GM12878 (cell line): ENCODE data around the gene COL15A1. TPM values are rescaled to one million over a fixed set of nuclear protein-coding genes. Genes with fewer than 3 reads are reported as not detected.

Experiments
- ATAC-seq: fragments of 200-7000 bp; cut with Tn5 transposase; 3 replicates; pipeline ENCODE4 v1.9.1; 2020; ENCODE audit warnings: mild to moderate bottlenecking, moderate library complexity
- BruUV-seq: library from RNA; stranded (reverse); fragments of 400-500 nt; replicated peaks from 2 replicates; lab custom pipeline; 2021; lab: Mats Ljungman, UMichigan
- CTCF ChIA-PET: fragments of 300-600 bp; sonication (Branson Sonifier 250); formaldehyde crosslinking; extraction: SDS; loops from one replicate; lab custom pipeline; 2021; ENCODE audit warnings: inconsistent platforms; lab: Yijun Ruan, JAX
- POLR2A ChIA-PET: fragments of 350-600 bp; formaldehyde crosslinking; extraction: SDS; loops from one replicate; lab custom pipeline; 2021; ENCODE audit warnings: inconsistent platforms; lab: Charles Lee
- RAD21 ChIA-PET: fragments of 300-600 bp; sonication (Branson Sonifier 250); formaldehyde crosslinking; loops from one replicate; lab custom pipeline; 2023; ENCODE audit warnings: antibody characterized with exemption; ENCODE audit not compliant: unreplicated experiment; lab: Charles Lee
- SMC1A ChIA-PET: fragments of 300-600 bp; sonication (Branson Sonifier 250); formaldehyde crosslinking; loops from one replicate; lab custom pipeline; 2023; ENCODE audit not compliant: unreplicated experiment, uncharacterized antibody; lab: Charles Lee
- DNase-seq: peaks from one replicate; pipeline ENCODE4 v3.0.0-alpha.2; 2011; ENCODE audit warnings: low read depth, low spot score
- FAIRE-seq: peaks from 3 replicates; lab custom pipeline; 2011; peaks lifted over from hg19 to GRCh38; lab: Jason Lieb, UNC
- H2AFZ ChIP-seq: 2 replicates; pipeline ENCODE4 v1.6.0; 2011; ENCODE audit warnings: low read depth, low read length, control low read depth; ENCODE audit not compliant: control insufficient read depth
- H3K27ac ChIP-seq: 2 replicates; pipeline ENCODE4 v1.5.1; 2011; ENCODE audit warnings: control low read depth; ENCODE audit not compliant: control insufficient read depth, insufficient read depth
- H3K27me3 ChIP-seq, 2 experiments: replicated peaks in 1 of 2; 2 replicates each; pipeline versions ENCODE4 v1.6.0 to v1.6.1; 2011; ENCODE audit warnings: low read length in 1 of 2; ENCODE audit not compliant: control insufficient read depth in 2 of 2, insufficient read depth in 2 of 2
- H3K36me3 ChIP-seq, 2 experiments: 2 replicates each; pipeline ENCODE4 v1.5.1; 2011; ENCODE audit warnings: low read length in 1 of 2; ENCODE audit not compliant: control insufficient read depth in 2 of 2, insufficient read depth in 2 of 2
- H3K4me1 ChIP-seq: 2 replicates; pipeline ENCODE4 v1.6.1; 2011; ENCODE audit warnings: mild to moderate bottlenecking, low read length, moderate library complexity, mixed read lengths; ENCODE audit not compliant: control insufficient read depth, insufficient read depth
- H3K4me2 ChIP-seq: 2 replicates; pipeline ENCODE4 v1.6.0; 2011; ENCODE audit warnings: control low read depth; ENCODE audit not compliant: control insufficient read depth, insufficient read depth
- H3K4me3 ChIP-seq: fragments of 200-600 bp; sonication (generic); 2 replicates; pipeline ENCODE4 v1.5.1; 2016
- H3K79me2 ChIP-seq: 2 replicates; pipeline ENCODE4 v1.6.0; 2011; ENCODE audit warnings: low read length; ENCODE audit not compliant: control insufficient read depth, insufficient read depth
- H3K9ac ChIP-seq: 2 replicates; pipeline ENCODE4 v1.8.0; 2011; ENCODE audit warnings: low read length, control low read depth, mixed read lengths; ENCODE audit not compliant: control insufficient read depth, insufficient read depth
- H3K9me3 ChIP-seq: replicated peaks from 3 replicates; pipeline ENCODE4 v1.5.1; 2011; ENCODE audit warnings: mild to moderate bottlenecking, low read length; ENCODE audit not compliant: control insufficient read depth, insufficient read depth
- H4K20me1 ChIP-seq: 2 replicates; pipeline ENCODE4 v1.6.0; 2011; ENCODE audit not compliant: control insufficient read depth, insufficient read depth
- BHLHE40 ChIP-seq, 2 experiments: fragments of 450-650 bp in 1 of 2; IDR thresholded peaks; 2 replicates each; pipeline ENCODE4 v1.6.1; 2011 to 2017; ENCODE audit warnings: low read depth in 2 of 2, borderline replicate concordance in 1 of 2, improper control_type of control experiment in 1 of 2, low read length in 1 of 2, mild to moderate bottlenecking in 1 of 2
- CBX3 ChIP-seq: fragments of 200-600 bp; sonication (generic); IDR thresholded peaks from 2 replicates; pipeline ENCODE4 v1.6.1; 2016; ENCODE audit warnings: low read depth, borderline replicate concordance
- CHD1 ChIP-seq: IDR thresholded peaks from 2 replicates; pipeline ENCODE4 v1.6.1; 2012; ENCODE audit warnings: low read depth, low read length, improper control_type of control experiment
- CREB1 ChIP-seq: IDR thresholded peaks from 2 replicates; pipeline ENCODE4 v1.6.1; 2012; ENCODE audit warnings: low read depth, mild to moderate bottlenecking, inconsistent platforms
- JUNB ChIP-seq: IDR thresholded peaks from 2 replicates; pipeline ENCODE4 v1.6.1; 2016; ENCODE audit warnings: antibody characterized with exemption, mild to moderate bottlenecking
- MTA2 ChIP-seq: fragments of 450-650 bp; IDR thresholded peaks from 2 replicates; pipeline ENCODE4 v1.6.1; 2016; ENCODE audit warnings: low read depth, mild to moderate bottlenecking, moderate library complexity
- NR2C2 ChIP-seq: IDR thresholded peaks from 2 replicates; pipeline ENCODE4 v1.6.1; 2011; ENCODE audit warnings: borderline replicate concordance, low read depth; ENCODE audit not compliant: control insufficient read depth, insufficient read length
- POLR2AphosphoS2 ChIP-seq: IDR thresholded peaks from 2 replicates; pipeline ENCODE4 v1.6.1; 2011; ENCODE audit warnings: low read depth, mild to moderate bottlenecking, low read length, improper control_type of control experiment, moderate library complexity
- RUNX3 ChIP-seq: IDR thresholded peaks from 2 replicates; pipeline ENCODE4 v1.6.1; 2012; ENCODE audit warnings: low read length, inconsistent platforms
- SP1 ChIP-seq: IDR thresholded peaks from one replicate; pipeline ENCODE4 v1.6.1; 2011; ENCODE audit warnings: low read depth, low read length
- WRNIP1 ChIP-seq: IDR thresholded peaks from 2 replicates; pipeline ENCODE4 v1.6.1; 2011; ENCODE audit warnings: low read depth, low read length, improper control_type of control experiment, borderline replicate concordance
- WGBS: methylation state at CpG from one replicate; pipeline ENCODE4 v1.1.6; 2016; ENCODE audit warnings: low lambda C conversion rate; ENCODE audit not compliant: insufficient replicate concordance, insufficient coverage; ENCODE audit errors: missing lambda C conversion rate; 5-methylcytosine and 5-hydroxymethylcytosine counted together
- in situ Hi-C: fragments of 300-500 bp; cut with MboI; formaldehyde crosslinking; loops from 9 replicates; pipeline ENCODE4 v1.14.3; 2018; ENCODE audit warnings: mixed read lengths
- intact Hi-C: fragments of 100-400 bp; cut with micrococcal nuclease; formaldehyde crosslinking; loops from one replicate; pipeline ENCODE4 v1.14.2; 2022; ENCODE audit not compliant: unreplicated experiment
- polyA plus RNA-seq, 11 experiments: library from polyadenylated mRNA; depleted of rRNA in 4 of 11; unstranded in 6 of 11; stranded (reverse) in 5 of 11; fragments of >200 nt; fragmentation: Nextera tagmentation in 4 of 11; fragmentation: Illumina TruSeq in 1 of 11; extraction: Ambion mirVana in 4 of 11; extraction: Trizol in 1 of 11; gene quantifications; 1 replicate in 1 of 11; 2 replicates in 10 of 11; pipeline versions ENCODE4 v1.2.1 to v1.2.3, GENCODE V29; 2011 to 2016; ENCODE audit warnings: inconsistent platforms in 2 of 11, missing spikeins in 2 of 11, low read depth in 1 of 11
- total RNA-seq, 4 experiments: library from RNA; depleted of rRNA in 3 of 4; stranded (reverse); fragments of >200 nt in 3 of 4; fragmentation: Illumina TruSeq in 1 of 4; extraction: Trizol in 1 of 4; gene quantifications; 2 replicates each; pipeline versions ENCODE4 v1.2.1 to v1.2.3, GENCODE V29; 2013 to 2021
- TF ChIP-seq, protein P1 (sequence below): fragments of 450-650 bp; IDR thresholded peaks from 2 replicates; pipeline ENCODE4 v1.6.1; 2018; ENCODE audit warnings: borderline replicate concordance, mild to moderate bottlenecking; ENCODE audit not compliant: partially characterized antibody
- TF ChIP-seq, protein P2 (sequence below), 3 experiments: IDR thresholded peaks in 2 of 3; conservative IDR thresholded peaks in 1 of 3; 2 replicates each; pipeline ENCODE4 v1.5.1; 2011; ENCODE audit warnings: low read depth in 3 of 3, low read length in 3 of 3, mild to moderate bottlenecking in 3 of 3, control low read depth in 2 of 3, moderate library complexity in 2 of 3, inconsistent platforms in 1 of 3, mixed read lengths in 1 of 3; ENCODE audit not compliant: control insufficient read depth in 2 of 3, insufficient read depth in 1 of 3; ENCODE audit errors: extremely low read depth in 1 of 3
- TF ChIP-seq, protein P3 (sequence below): IDR thresholded peaks from 2 replicates; pipeline ENCODE4 v1.6.1; 2012; ENCODE audit warnings: low read length, inconsistent platforms

Gene COL15A1
- total and polyA plus RNA-seq, 10 of the 15 experiments (the other 5 are each of a cell fraction or from before 2014, with no cell fraction given), result 0.01 to 0.28 (median 0.06) TPM; not detected in 2

DNA sequence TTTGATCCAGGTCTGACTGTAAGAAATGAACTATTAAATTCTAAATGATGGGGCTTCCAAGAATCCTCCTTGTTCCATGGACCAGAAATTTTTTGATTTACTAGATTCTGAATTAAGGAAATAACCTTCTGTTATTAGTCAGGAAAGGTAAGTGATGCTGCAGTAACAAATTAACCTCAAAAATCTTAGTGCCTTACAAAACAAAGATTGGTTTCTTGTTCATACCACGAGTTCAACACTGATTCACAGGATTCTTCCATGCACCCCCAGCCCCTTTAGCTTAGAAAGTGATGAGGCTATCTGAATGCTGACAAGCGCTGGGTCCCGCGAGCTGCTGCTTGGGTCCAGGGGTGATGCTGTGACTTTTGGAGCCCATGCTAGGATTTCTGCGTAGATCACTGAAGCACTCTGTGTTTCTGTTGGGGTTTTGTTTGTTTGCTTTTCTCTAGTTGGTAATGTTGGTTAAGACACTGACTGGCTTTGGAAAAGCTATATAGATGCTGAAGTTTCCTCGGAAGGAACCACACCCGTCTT, 52.3 kb downstream of the COL15A1 start:
- ChIA-PET RAD21 (interaction anchor here (1.1 to 3.9 kb wide), 4 partner anchors 10 to 147 kb away, joined by 3 to 37 read pairs (median 4); no protein-coding TSS in a partner anchor), SMC1A (interaction anchor here (0.7 to 7.7 kb wide), 7 partner anchors 21 to 154 kb away, joined by 3 to 110 read pairs (median 5); no protein-coding TSS in a partner anchor), POLR2A (interaction anchor here (0.6 to 1.1 kb wide), 2 partner anchors 123 to 772 kb away, joined by 3 to 5 read pairs; no protein-coding TSS in a partner anchor), CTCF (interaction anchor here (1.2 to 12.5 kb wide), 8 partner anchors 17 to 167 kb away, joined by 3 to 304 read pairs (median 33); no protein-coding TSS in a partner anchor)
- Histone ChIP-seq H3K79me2 (no peaks in the 10 kb centered on the region), H3K9ac (no peak overlapping the region), H3K4me2 (no peak overlapping the region), H3K9me3 (no peaks in the 10 kb centered on the region; the same call in 2 of the 3 replicates), H3K4me3 (no peak overlapping the region), H4K20me1 (no peaks in the 10 kb centered on the region), H3K27me3 (0 out of 4 replicates have a peak, but pooled peaks cover 0 to 2% of the 10 kb centered on the region in 2 experiments), H3K4me1 (peaks cover 13% of the 10 kb centered on the region), H3K27ac (no peak overlapping the region), H3K36me3 (no peaks in the 10 kb centered on the region), H2AFZ (no peak overlapping the region)
- 79% methylated on average over 7 of the region's 7 CpGs for WGBS
- ATAC-seq (no peak), FAIRE-seq (no peak), DNase-seq (no peak)
- no TSS peak for BruUV-seq
- intact Hi-C loops, result no loop called here
- in situ Hi-C loops, result loop anchor here (5.0 kb wide), 2 partner anchors 141 to 149 kb away; no protein-coding TSS in a partner anchor
- TF ChIP-seq MTA2 (no peak), CHD1 (no peak), BHLHE40 (IDR thresholded peaks at IDR 0.05; ENCODE audit: borderline replicate concordance in 1 of 2, low read depth in 2 of 2, low read length in 1 of 2) (no peak), WRNIP1 (no peak), SP1 (no peak), JUNB (no peak), NR2C2 (no peak), CBX3 (no peak), RUNX3 (no peak), POLR2AphosphoS2 (no peak), CREB1 (no peak)
- TF ChIP-seq, protein P1, sequence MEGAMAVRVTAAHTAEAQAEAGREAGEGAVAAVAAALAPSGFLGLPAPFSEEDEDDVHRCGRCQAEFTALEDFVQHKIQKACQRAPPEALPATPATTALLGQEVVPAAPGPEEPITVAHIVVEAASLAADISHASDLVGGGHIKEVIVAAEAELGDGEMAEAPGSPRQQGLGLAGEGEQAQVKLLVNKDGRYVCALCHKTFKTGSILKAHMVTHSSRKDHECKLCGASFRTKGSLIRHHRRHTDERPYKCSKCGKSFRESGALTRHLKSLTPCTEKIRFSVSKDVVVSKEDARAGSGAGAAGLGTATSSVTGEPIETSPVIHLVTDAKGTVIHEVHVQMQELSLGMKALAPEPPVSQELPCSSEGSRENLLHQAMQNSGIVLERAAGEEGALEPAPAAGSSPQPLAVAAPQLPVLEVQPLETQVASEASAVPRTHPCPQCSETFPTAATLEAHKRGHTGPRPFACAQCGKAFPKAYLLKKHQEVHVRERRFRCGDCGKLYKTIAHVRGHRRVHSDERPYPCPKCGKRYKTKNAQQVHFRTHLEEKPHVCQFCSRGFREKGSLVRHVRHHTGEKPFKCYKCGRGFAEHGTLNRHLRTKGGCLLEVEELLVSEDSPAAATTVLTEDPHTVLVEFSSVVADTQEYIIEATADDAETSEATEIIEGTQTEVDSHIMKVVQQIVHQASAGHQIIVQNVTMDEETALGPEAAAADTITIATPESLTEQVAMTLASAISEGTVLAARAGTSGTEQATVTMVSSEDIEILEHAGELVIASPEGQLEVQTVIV, result no peak
- TF ChIP-seq, protein P2, sequence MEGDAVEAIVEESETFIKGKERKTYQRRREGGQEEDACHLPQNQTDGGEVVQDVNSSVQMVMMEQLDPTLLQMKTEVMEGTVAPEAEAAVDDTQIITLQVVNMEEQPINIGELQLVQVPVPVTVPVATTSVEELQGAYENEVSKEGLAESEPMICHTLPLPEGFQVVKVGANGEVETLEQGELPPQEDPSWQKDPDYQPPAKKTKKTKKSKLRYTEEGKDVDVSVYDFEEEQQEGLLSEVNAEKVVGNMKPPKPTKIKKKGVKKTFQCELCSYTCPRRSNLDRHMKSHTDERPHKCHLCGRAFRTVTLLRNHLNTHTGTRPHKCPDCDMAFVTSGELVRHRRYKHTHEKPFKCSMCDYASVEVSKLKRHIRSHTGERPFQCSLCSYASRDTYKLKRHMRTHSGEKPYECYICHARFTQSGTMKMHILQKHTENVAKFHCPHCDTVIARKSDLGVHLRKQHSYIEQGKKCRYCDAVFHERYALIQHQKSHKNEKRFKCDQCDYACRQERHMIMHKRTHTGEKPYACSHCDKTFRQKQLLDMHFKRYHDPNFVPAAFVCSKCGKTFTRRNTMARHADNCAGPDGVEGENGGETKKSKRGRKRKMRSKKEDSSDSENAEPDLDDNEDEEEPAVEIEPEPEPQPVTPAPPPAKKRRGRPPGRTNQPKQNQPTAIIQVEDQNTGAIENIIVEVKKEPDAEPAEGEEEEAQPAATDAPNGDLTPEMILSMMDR (IDR thresholded peaks at IDR 0.05 in 2 of 3, conservative IDR thresholded peaks at IDR 0.05 in 1 of 3; ENCODE audit: control insufficient read depth in 2 of 3, extremely low read depth in 1 of 3, insufficient read depth in 1 of 3, low read depth in 3 of 3, low read length in 3 of 3), result no peak
- TF ChIP-seq, protein P3, sequence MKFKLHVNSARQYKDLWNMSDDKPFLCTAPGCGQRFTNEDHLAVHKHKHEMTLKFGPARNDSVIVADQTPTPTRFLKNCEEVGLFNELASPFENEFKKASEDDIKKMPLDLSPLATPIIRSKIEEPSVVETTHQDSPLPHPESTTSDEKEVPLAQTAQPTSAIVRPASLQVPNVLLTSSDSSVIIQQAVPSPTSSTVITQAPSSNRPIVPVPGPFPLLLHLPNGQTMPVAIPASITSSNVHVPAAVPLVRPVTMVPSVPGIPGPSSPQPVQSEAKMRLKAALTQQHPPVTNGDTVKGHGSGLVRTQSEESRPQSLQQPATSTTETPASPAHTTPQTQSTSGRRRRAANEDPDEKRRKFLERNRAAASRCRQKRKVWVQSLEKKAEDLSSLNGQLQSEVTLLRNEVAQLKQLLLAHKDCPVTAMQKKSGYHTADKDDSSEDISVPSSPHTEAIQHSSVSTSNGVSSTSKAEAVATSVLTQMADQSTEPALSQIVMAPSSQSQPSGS, result no peak
